SW480 (cell line): ENCODE measurements around the gene WDFY4.
A peak's percentile ranks its signal among the peaks of the same experiment; 100 is the strongest.

Source experiments
- DNase-seq: peaks from one replicate; pipeline ENCODE4 v3.0.0-alpha.2; 2016; ENCODE audit warnings: low spot score

Gene WDFY4

DNA sequence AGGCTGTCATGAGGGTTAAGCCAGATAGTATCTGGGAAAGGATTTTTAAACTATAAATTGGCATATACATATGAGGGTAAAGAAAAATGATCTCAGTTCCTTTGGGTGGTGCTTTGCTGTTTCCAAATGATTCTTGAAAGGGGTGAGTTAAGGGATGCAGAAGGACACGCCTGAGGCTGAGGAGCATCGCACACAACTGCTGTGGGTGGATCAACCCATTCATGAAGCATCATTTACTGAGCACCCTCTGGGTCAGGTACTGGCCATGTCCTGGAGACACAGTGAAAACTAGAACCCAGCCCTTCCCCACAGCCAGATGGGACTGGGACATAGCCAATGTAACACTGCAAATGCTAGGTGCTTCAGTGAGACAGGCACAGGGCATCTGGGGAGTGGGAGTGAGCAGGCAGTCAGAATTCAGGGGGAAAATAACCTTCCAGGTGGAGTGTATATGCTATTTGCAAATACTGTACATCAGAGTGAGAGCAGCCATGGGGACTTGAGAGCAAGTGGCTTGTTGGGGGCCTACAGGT is 112.1 kb downstream of the WDFY4 start:
- no peak for DNase-seq

DNA sequence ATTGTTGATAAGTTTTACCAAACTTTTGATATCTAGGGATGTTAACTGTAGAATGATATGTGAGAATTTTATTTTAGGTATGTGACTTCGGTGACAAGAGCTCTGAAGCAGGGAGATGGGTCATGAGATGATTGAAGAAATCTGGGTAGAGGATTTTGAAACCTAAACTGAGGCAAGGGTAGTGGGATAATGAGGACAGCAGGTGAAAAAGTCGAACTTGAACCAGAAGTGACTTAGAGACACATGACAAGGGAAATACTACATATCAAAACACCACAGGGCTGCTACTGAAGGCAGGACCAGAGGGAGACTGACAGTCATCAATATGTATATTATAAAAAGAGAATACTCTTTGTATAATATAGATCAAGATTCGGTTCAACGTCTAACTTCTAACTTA is 113.2 kb downstream of the WDFY4 start:
- DNase-seq = no peak

DNA sequence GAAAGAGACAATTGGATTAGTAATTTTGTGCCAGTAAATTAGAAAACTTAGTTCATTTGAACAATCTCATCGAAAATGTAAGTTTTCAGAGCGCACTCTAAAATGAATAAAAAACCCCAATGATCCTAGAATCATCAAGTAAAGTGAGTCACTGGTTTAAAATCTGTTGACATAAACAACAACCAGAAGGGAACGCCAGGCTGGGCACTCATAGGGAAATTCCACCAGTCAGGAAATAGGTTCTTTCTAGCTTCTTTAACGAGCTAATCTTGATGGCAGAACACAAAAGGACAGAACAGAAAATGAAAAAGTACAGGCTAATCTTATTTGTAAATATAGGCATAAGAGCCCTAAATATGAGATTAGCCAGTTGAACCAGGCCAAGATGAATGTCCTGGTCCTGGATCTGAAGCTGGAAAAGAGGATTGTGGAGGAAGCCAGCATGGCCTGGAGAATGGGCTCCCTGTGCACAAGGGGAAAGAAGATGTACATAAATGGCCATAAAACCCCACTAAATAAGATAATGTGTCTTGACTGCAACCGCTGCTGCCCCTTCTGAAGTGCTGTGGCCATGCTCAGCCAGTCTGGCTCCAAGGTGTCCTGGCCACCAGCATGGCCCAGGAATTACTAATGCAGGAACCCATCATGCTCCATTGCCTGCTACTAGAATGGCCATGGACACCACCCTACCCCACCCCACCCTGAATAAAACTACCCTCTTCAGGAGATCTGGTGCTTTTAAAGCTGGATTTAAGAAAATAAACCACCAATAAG is 114.0 kb downstream of the WDFY4 start:
- no peak for DNase-seq

DNA sequence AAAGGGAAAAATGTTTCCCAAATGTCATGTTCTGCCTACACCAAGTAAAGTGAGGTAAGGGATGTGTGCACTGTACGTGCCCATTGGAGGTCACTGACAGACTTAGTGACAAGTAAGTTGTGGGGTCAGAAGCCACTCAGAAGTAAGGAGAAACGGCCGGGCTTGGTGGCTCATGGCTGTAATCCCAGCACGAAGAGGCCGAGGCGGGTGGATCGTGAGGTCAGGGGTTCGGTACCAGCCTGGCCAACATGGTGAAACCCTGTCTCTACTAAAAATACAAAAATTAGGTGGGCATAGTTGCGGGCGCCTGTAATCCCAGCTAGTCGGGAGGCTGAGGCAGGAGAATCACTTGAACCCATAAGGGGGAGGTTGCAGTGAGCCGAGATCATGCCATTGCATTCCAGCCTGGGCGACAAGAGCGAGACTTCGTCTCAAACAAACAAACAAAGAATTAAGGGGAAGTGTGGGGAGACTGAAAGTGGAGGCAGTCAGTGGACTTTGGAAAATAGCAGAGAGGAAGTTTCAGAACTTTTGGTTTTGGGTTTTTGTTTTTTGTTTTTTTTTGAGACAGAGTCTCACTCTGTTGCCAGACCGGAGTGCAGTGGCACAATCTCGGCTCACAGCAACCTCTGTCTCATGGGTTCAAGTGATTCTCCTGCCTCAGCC is 114.8 kb downstream of the WDFY4 start:
- DNase-seq = no peak

DNA sequence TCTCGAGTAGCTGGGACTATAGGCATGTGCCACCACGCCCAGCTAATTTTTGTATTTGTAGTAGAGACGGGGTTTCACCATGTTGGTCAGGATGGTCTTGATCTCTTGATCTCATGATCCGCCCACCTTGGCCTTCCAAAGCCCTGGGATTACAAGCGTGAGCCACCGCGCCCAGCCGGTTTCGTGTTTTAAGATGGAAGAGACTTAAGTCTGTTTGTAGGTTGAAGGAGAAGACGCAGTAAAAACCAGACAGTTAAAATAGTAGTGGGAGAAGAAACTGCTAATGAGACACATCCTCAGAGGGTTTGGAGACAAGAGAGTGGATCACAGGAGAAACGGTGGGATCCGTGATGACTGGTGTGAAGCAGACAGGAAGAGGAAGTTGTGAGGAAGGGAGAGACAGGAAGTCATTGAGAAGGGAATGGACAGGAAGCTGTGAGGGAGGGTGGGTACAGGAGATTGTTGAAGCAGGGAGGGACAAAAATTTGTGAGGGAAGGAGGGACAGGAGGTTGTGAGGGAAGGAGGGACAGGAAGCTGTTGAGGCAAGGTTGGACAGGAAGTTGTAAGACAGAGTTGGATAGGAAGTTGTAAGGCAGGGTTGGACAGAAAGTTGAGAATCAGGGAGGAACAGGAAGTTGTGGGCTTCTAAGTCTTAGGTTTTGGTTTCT is 115.5 kb downstream of the WDFY4 start:
- no peak for DNase-seq

DNA sequence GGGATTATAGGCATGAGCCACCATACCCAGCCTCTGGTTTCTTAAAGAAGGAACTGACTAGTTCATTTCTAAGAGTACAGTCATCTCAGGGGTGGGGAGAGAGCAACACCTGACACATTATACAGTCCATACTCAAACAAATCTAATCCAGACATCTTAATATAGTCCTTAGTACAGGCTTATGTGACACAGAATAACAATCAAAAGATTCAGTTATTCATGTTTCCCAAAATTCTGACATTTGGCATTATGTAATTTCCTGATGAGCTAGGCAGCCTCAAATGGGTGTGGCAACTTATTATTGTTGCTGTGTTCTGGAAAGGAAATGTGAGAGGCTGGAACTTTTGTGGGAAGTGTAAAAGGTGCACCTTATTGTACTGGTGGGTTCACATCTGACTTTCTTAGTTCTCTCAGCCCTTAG is 116.3 kb downstream of the WDFY4 start:
- DNase-seq = no peak

DNA sequence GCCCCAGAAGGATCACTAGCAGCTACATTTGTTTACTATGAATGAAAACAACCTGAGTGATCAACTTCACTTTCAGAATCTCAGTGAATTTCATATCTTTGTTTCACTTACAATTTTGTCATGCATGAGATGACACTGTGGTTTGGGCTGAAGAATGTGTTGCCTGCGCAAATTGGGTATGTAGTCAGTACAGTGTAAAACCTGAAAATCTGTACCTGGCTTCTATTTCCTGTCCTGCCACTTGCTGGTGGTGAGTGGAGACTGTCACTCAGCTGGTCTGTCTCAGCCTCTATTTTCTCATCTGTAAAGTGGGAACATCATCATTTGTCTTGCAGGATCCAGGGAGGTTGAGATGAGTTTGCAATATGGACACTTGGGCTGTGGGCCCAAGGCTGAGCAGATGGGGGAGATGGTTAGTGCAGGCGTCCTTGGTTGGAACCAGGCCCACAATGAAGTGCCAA is 118.0 kb downstream of the WDFY4 start:
- DNase-seq = no peak

DNA sequence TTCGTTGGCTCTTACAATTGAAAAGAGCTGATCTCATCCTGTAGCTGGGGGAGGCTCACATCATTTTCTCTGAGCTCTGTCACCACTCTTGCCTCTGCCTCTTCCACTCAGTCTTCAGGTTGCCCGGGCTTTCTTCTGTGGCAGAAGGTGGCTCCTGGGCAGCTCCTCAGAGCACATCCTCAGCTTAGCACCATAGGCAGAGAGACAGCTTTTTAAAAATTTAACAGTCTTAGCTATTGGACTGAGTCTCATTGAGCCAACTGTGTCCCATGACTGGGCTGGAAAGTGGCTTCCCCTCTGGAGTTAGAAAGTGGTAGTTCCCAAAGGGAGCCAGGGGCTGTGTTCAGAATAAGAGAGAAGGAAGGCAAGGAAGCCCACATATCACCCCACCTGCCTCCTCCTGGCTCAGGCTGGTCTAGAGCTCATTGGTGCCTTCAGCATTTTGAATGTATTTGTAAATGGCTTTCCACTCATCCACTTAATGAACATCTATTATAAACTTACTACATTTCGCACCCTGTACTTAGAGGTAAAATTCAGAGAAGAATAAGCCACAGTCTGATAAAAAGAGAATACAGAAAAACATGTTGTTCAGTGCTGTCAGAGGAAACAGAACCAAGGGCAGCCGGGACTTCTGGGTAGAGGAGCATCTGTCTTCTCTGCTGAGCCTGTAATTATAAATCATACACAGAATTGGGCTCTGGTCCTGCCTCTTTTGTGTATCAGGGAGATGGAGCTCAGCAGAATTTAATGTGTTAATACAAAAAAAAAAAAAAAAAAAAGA is 119.3 kb downstream of the WDFY4 start:
- DNase-seq = no peak

DNA sequence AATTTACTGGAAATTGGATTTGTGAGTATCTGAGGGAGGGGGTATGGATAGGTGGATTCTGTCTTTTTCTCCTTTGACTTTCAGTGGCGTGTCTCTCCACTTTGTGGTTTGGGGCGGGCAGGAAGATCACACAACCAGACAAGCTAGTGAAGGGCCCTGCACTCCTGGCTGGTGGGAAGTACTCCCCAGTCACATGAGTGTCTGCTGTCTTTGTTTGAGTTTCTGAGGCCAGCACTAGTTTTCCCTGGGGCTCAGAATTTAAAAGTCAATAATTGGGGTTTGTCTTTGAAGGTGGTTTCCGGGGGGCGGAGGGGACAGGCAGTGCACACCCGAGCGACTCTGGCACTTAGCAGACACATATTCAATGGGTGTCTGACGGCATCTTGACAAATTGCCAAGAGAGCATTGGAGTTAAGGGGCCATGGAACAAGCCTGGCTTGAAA is 120.1 kb downstream of the WDFY4 start:
- peak; percentile 50 for DNase-seq

DNA sequence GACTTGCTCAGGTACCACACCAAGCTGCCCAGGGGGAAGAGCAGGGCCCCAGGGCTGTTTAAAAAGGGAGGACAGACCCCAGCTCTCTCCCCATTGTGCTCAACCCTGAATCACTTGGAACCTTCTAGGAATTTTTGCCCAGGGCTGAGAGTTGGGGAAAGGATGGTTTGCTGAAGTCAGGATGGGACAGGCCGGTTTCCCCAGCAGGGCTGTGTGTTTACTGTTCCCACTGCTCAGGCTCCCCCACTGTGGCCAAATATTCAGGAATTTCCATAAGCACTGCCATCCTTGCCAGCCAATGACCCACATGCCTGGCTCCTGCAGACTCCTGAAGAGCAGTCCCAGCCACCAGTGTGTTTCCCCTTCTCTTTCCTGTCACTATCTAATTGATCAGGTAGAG is 120.7 kb downstream of the WDFY4 start:
- DNase-seq = no peak

DNA sequence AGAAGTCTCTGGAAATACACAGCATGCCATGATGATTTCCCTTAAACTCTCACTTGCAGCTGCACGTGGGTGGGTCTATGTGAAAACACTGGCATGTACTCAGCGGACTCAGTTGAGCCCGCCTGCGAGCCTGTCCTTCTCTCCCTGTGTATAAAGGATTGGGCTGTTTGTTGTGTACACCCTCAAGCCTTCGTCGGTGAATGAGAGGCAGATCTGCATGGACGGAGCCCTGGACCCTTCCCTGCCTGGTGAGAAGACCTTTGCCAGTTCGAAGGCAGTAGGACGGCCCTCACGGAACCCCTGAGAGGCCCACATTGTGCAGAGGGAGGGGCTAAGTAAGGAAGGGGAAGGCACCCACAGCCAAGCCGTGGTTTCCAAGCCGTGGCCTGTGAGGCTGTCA is 121.2 kb downstream of the WDFY4 start:
- no peak for DNase-seq

DNA sequence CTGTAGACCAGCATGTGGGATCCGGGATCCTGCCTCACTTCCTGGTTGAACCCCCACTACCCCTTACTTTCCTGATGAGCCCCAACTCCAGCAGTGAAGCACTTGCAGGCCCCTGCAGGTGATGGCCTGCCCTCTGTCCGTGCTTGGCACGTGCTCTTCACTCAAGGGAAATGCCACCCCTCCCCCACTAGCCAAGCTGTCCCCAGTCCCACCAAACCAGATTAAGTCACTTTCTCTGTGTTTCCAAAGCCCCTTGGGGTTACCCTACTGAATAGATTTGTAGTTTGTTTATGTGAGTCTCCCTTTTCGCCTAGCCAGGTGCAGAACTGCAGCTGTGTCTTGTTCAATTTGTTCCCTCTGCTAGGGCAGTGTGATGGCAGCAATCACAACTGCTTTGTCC is 121.7 kb downstream of the WDFY4 start:
- DNase-seq = no peak

DNA sequence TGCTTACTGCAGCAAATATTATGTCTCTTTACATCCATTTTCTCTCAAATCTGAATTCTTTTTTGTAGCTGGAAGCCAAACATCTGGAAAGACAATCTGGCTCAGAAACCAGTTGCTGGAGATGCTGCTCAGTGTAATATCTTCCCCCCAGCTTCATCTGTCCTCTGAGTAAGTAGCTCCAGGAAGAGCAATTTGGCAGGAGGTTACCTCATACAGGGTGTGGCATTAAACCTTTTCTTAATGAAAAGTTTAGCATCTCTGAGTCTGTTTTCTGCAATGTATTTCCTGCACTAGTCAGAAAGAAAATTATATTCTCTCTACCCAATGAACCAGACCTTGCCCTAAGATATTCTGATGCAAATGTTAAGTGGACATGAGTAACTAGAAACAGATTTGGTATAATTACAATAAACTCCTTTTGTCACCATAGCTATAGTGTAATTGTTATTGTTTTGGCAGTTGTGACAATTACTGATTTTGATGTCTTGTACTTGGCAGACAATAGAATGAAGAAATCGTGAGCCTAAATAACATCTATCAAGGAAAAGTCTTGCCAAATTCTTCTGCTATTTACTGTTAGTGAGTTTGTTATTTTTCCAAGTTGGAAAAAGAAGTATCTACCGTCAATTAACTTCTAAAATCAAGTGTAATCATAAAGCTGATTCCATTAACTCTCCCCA is 123.3 kb downstream of the WDFY4 start:
- DNase-seq = no peak

DNA sequence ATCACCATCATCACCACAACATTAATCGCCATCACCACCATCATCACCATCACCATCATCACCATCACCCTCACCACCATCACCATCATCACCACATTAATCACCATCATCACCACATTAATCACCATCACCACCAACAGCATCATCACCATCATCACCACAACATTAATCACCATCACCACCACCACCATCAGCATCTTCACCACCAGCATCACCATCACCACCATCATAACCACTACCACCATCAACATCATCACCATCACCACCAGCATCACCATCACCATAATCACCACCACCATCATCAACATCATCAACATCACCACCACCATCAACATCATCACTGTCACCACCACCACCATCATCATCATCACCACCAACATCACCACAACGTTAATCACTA is 124.6 kb downstream of the WDFY4 start:
- no peak for DNase-seq

DNA sequence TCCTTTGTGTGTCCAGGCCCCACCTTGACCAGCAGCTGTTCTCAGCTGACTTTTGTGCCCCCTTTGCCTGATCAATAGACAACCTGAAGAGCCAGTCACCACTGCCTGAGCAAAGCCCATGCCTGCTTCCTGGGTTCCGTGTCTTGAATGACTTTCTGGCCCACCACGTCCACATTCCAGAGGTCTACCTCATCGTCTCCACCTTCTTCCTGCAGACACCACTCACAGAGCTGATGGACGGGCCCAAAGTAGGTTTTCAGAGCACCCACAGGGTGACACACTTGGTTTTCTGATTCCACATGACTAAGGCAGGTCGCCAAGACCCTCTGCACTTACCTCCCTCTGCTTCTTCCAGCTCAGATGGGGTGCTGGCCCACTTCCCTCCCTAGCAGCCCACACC is 126.8 kb downstream of the WDFY4 start:
- DNase-seq = no peak

DNA sequence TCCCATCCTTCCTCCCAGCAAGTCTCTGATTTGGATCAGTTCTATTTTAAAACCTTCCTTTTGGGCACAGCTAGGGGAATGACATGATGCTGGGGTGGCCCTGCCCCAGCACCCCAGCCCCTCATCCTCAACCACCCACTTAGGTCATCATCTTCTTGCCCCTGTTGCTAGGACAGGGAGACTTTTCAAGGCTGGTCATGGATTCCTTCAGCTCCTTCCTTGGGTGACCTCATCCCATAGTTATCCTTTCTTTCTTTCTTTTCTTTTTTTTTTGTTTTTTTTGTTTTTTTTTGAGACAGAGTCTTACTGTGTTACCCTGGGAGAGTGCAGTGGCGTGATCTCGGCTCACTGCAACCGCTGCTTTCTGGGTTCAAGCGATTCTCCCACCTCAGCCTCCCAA is 127.2 kb downstream of the WDFY4 start:
- no peak for DNase-seq

DNA sequence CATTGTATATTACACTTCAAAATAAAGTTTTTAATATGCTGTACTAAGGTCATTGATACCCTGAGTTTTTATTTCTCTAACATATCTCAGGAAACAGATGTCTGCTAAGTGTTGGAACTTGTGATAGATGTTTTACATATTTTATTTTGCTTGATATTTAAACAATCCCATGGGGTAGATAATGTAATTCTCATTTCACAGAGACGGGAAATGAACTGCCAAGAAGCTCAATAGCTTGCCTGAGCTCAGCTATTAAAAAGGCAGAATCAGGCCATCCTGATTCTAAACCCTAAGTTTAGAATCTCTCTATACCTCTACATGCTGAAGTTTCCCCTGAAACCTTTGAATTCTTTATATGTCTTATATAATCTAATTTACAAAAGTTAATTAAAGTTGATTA is 128.6 kb downstream of the WDFY4 start:
- no peak for DNase-seq

DNA sequence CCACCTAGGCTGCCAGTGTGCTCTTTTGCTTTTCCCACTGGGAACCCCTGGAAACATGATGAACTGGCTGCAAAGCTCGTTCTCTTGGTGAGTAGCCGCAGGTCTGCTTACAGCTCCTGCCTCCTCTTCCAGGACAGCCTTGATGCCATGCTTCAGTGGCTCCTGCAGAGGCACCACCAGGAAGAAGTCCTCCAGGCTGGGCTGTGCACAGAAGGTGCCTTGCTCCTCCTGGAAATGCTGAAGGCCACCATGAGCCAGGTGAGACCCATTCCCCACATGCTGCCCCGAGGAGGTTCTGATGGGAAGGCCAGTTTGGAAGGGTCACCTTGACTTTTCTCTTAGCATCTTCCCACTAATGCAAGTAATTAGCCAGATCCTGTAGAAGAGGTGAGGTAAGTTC is 129.2 kb downstream of the WDFY4 start:
- DNase-seq = no peak

DNA sequence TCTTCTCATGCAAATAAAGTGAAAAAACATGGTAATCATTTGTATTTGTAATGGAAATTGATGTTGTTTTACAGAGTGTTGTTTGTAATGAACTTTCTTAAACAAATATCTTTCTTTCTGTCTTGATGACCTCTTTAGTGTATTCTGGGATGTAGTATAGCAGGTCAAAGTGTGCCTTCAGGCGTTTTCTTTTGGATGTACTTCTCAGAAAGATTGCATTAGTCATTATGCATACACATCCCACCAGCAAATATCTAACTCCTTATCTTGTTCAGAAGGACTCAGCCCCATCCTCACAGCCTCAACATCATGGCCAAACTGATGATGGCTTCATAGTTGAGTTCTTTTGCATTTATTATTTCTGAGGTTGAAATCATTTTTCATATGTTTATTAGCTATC is 130.3 kb downstream of the WDFY4 start:
- no peak for DNase-seq

DNA sequence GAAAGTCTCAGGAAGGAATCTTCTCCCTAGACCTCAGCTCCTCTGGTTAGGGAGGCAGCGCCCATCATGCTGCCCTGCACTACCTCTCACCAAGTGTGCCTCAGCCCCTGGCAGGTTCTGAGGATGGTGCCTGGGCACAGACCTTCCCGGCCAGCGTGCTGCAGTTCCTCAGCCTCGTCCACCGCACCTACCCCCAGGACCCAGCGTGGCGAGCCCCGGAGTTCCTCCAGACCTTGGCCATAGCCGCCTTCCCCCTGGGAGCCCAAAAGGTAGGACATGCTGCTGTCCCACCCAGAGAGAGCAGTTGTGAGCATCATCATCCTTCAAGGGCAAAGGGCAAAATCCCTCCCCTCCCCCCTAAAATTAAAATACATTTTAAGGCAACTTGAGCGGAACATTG is 132.5 kb downstream of the WDFY4 start:
- no peak for DNase-seq

DNA sequence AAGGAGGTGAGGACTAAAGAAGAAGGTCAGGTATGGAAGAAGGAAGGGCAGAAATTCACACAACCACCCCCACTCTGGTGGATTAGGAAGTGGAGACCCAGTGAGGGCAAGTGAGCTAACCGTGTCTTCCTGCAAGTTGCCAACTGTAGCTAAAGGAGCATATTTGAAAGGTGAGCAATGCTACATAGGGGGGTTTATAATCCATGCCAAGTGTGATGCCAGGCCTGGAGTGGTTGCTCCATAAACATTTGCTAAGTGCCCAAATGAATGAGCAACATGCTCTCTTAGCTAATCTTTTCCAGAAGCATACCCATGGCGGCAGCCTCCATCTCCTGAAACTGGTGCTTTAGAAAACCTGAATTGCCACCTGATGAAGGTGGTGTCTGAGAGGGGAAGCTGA is 133.4 kb downstream of the WDFY4 start:
- no peak for DNase-seq
